Measurements from ENCODE around the gene BBX.

Gene BBX

GRCh38 chr3:107699682-107700081, 176.9 kb downstream of the BBX start (continued):
- TF ChIP-seq CREB5 (CRISPR knock-in tag; IDR thresholded peaks at IDR 0.05; ENCODE audit: low read depth): no peak
- no peak for TF ChIP-seq ZC3H10 (CRISPR knock-in tag; IDR thresholded peaks at IDR 0.05)
- TF ChIP-seq ZNF8 (CRISPR knock-in tag; IDR thresholded peaks at IDR 0.05): no peak
- no peak for TF ChIP-seq CSDC2 (CRISPR knock-in tag; IDR thresholded peaks at IDR 0.05)
- no peak for TF ChIP-seq PATZ1 (CRISPR knock-in tag; IDR thresholded peaks at IDR 0.05; ENCODE audit: borderline replicate concordance)
- TF ChIP-seq RARB (CRISPR knock-in tag; IDR thresholded peaks at IDR 0.05): no peak
- TF ChIP-seq GLIS3 (CRISPR knock-in tag; IDR thresholded peaks at IDR 0.05): no peak

- no peak for ATAC-seq
- no peak for TF ChIP-seq BACH2 (CRISPR knock-in tag; IDR thresholded peaks at IDR 0.05; ENCODE audit: borderline replicate concordance)
Measured at GRCh38 chr3:107701299-107701698, 178.5 kb downstream of the BBX start.

GRCh38 chr3:107704477-107704876, 181.7 kb downstream of the BBX start:
- ATAC-seq: no peak
- no peak for TF ChIP-seq TCF4 (CRISPR knock-in tag; IDR thresholded peaks at IDR 0.05; ENCODE audit: borderline replicate concordance)
- no peak for TF ChIP-seq BACH2 (CRISPR knock-in tag; IDR thresholded peaks at IDR 0.05; ENCODE audit: borderline replicate concordance)
- TF ChIP-seq ZC3H10 (CRISPR knock-in tag; IDR thresholded peaks at IDR 0.05): no peak
- no peak for TF ChIP-seq ARNTL (CRISPR knock-in tag; IDR thresholded peaks at IDR 0.05; ENCODE audit: borderline replicate concordance, low read depth)
- TF ChIP-seq OSR1 (CRISPR knock-in tag; IDR thresholded peaks at IDR 0.05): no peak
- TF ChIP-seq POU6F1 (CRISPR knock-in tag; IDR thresholded peaks at IDR 0.05; ENCODE audit: borderline replicate concordance, low read depth): no peak
- no peak for TF ChIP-seq ZNF70 (CRISPR knock-in tag; IDR thresholded peaks at IDR 0.05)
- no peak for TF ChIP-seq ZFP30 (CRISPR knock-in tag; IDR thresholded peaks at IDR 0.05)
- TF ChIP-seq PATZ1 (CRISPR knock-in tag; IDR thresholded peaks at IDR 0.05; ENCODE audit: borderline replicate concordance): no peak

- TF ChIP-seq ZNF8 (CRISPR knock-in tag; IDR thresholded peaks at IDR 0.05) (no peak), ZNF565 (CRISPR knock-in tag; conservative IDR thresholded peaks at IDR 0.05; ENCODE audit: low read depth) (no peak), TOX (CRISPR knock-in tag; IDR thresholded peaks at IDR 0.05; ENCODE audit: borderline replicate concordance) (no peak)
- ATAC-seq: no peak
Measured at GRCh38 chr3:107705046-107705445, 182.3 kb downstream of the BBX start.

GRCh38 chr3:107710851-107711250, 188.1 kb downstream of the BBX start:
- no peak for ATAC-seq
- TF ChIP-seq SNAI2 (CRISPR knock-in tag; IDR thresholded peaks at IDR 0.05): no peak
- no peak for TF ChIP-seq GLIS3 (CRISPR knock-in tag; IDR thresholded peaks at IDR 0.05)
- no peak for TF ChIP-seq ZFP3 (CRISPR knock-in tag; IDR thresholded peaks at IDR 0.05)
- TF ChIP-seq CREB5 (CRISPR knock-in tag; IDR thresholded peaks at IDR 0.05; ENCODE audit: low read depth): no peak
- no peak for TF ChIP-seq TSHZ2 (CRISPR knock-in tag; IDR thresholded peaks at IDR 0.05)
- no peak for TF ChIP-seq TCF4 (CRISPR knock-in tag; IDR thresholded peaks at IDR 0.05; ENCODE audit: borderline replicate concordance)
- no peak for TF ChIP-seq ESRRG (CRISPR knock-in tag; IDR thresholded peaks at IDR 0.05)
- no peak for TF ChIP-seq PPARA (CRISPR knock-in tag; IDR thresholded peaks at IDR 0.05; ENCODE audit: borderline replicate concordance)
- TF ChIP-seq PATZ1 (CRISPR knock-in tag; IDR thresholded peaks at IDR 0.05; ENCODE audit: borderline replicate concordance): no peak
- no peak for TF ChIP-seq BACH2 (CRISPR knock-in tag; IDR thresholded peaks at IDR 0.05; ENCODE audit: borderline replicate concordance)
- TF ChIP-seq CSDC2 (CRISPR knock-in tag; IDR thresholded peaks at IDR 0.05): no peak
- TF ChIP-seq ZNF70 (CRISPR knock-in tag; IDR thresholded peaks at IDR 0.05): no peak

Measured in SK-N-SH treated with all-trans-retinoic acid at 6 μM for 48 hours (cell line).